ENCODE data around the gene SNAI3.
A peak's percentile ranks its signal among the peaks of the same experiment; 100 is the strongest.

The SNAI3 gene

DNA sequence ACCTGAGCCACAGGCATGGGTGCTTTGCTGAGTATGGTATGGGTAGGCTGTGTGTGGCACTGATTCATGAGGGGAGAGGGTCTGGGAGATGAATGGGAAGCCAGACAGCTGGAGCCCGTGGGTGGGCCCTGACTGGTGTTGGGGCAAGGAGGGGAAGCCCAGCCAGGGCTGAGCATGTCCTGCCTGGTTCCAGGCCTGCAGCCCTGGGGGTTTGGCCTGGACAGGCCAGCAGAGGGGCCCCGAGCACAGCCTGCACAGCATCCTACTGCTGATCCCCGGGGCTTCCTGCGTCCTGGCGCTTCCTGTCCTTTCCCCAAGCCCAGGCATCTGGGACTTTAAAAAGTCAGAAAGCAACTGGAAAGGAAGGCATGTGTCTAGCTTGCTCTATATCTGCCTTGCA lies 18.8 kb downstream of the SNAI3 start:
- no peak for DNase-seq (ENCODE audit: low read depth)

DNA sequence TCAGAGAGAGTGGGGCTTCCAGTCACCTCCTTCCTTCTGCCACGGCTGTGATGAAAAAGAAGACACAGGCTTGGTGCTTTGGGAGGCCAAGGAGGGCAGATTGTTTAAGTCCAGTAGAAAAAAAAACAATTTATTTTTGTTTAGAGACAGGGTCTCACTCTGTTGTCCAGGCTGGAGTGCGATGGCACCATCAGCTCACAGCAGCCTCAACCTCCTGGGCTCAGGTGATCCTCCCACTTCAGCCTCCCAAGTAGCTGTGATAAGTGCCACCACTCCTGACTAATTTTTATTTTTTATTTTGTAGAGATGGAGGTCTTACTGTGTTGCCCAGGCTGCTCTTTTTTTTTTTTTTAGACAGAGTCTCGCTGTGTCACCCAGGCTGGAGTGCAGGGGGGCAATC lies 20.7 kb downstream of the SNAI3 start:
- DNase-seq (ENCODE audit: low read depth), result no peak

DNA sequence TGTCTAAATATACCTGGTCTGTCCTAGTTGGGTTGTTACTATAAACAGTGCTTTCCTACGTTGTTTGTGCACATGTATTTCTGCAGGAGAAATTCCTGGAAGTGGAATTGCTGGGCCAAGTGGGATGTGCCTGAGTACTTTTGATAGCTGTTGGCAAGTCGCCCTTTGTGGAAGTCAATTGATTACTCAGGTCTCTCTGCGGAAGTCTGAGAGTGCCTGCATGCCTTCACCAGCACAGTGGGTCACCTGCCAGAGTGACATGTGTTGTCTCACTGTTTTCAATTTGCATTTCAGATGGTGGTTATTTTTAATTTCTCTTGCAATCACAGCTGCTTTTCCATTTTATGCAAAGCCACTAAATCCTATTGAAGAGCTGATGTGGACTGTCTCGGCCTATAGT lies 21.2 kb downstream of the SNAI3 start:
- no peak for DNase-seq (ENCODE audit: low read depth)

DNA sequence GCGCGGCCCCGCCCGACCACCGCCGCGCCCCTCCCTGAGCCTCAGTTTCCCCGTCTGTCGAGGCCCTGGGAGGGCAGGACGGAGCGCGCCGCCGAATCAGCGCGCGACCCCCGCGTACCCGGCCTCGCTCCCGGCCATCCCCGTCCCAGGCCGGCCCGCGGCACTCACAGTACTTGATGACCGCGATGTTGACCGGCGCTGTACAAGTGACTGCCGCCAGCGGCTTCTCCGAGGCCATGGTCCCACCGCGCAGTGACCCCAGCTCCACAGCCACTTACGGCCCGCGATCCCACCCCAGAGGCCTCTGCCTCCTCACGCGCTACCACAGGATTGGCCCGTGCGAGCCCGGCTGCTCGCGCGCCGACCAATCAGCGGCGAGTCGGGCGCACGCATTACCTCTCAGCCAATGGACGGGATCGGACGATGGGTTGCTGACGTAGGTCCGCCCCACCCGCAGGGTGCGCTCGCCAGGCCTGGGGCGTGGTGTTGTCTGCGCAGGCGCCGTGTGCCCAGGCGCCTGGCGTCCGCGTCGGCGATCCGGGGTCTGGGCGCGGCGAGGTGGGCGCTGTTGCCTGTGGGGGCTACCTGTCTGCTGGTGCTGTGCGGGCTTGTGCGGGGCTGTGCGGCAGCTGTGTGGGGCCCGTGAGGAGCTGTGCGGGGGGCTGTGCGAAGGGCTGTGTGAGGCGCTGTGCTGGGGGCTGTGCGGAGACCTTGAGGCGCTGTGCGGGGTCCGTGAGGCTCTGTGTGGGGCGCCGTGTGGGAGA lies 23.3 kb downstream of the SNAI3 start, which contains the start of gene MVD:
Gene MVD, minus strand, starts transcription at position 249 of the 764 bp plus-strand sequence. Its CDS starts 11 bp downstream, at position 238.
- DNase-seq (ENCODE audit: low read depth), result peak; percentile 93

DNA sequence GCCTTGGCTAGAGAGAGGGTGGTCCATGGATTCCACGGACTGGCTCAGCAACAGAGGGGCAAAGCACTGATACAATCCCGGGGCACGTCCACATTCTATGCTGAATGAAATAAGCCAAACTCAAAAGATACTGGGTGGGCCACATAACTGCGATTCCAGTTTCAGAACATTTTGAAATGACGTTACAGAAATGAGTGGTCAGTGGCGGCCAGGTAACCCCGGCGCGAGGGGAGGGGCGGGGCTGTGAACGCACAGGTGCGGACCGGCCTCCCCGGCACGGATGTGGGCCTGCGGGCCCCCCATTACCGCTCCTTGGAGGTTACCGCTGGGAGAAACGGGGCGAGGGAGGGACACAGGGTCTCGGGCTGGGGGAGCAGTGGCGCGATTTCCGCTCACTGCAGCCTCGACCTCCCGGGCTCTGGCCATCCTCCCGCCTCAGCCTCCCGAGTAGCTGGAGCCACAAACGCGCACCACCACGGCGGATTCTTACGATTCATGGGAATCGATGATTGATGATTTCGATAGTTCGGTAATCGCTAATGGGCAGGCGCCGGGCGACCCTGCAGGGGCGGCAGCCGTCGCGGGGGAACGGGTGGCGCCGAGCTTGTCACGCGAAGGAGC lies 24.0 kb downstream of the SNAI3 start:
- no peak for DNase-seq (ENCODE audit: low read depth)

DNA sequence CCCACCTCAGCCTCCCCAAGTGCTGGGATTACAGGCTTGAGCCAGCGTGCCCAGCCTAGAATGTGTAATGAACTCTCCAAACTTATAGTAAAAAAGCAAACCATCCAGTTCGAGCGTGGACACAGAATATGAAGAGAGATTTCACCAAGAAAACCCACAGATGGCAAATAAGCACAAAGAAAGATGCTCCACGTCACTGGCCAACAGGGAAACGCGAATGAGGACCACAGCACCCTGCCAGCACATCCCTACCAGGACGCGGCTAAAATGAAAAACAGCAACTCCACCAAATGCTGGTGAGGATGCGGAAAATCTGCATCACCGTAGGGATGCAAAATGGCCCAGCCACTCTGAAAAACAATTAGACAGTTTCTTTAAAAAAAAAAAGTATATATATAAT lies 24.8 kb downstream of the SNAI3 start:
- DNase-seq (ENCODE audit: low read depth), result no peak

DNA sequence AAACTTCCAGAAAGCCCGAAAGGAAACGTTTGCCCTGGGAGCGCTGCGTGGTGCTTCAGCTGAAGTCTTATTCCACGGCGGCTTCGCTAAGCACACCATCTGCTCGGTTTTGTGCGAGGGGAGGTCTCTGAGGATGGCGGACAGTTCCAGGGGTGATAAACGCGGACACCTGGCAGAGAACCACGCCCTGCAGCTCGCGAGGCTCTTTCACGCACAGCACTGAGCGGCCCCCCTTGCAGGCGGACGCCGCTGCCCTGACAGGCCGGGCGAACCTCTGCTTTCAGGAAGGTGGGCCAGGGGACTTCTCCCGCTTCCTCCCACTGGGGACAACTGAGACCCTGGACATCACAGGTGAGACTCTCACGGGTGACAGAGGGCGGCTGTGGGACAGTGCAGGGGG lies 27.1 kb downstream of the SNAI3 start:
- no peak for DNase-seq (ENCODE audit: low read depth)

DNA sequence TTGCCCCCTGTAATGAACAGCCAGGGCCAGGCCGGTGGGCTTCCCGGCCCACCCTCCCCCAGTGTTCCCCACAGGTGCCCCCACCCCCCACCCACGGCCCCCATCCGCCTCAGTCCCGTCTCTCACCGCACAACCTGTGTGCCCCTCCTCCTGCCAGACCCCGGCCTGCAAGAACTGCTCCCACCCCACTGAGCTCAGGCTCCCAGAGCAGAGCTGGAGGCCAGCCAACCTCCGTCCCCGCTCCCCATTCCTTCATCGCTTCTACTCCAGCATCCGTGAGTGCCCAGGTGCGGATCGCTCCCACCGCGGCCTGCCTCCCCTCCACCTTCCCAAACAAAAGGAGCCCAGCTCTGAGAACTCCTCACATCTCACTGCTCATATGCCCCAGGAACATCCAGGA lies 27.6 kb downstream of the SNAI3 start:
- DNase-seq (ENCODE audit: low read depth), result no peak

DNA sequence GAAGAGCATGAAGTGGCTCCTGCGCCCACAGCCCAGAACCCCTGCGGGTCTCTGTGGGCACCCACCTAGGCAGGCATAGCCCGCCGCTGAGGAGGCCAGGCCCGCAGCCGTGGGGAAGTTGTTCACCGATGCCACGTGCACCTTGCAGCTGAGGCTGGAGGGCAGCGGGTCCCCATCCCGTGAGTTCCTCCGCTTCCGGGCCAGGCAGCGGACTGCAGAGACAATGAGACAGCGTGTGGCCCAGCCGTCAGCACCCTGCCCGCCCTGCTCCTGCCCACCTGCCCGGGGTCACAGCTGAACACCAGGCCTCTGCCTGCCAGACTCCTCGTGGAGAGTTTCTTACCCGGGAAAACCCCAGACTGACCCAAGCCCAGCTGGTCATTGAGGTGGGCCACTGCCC lies 28.9 kb downstream of the SNAI3 start:
- no peak for DNase-seq (ENCODE audit: low read depth)

DNA sequence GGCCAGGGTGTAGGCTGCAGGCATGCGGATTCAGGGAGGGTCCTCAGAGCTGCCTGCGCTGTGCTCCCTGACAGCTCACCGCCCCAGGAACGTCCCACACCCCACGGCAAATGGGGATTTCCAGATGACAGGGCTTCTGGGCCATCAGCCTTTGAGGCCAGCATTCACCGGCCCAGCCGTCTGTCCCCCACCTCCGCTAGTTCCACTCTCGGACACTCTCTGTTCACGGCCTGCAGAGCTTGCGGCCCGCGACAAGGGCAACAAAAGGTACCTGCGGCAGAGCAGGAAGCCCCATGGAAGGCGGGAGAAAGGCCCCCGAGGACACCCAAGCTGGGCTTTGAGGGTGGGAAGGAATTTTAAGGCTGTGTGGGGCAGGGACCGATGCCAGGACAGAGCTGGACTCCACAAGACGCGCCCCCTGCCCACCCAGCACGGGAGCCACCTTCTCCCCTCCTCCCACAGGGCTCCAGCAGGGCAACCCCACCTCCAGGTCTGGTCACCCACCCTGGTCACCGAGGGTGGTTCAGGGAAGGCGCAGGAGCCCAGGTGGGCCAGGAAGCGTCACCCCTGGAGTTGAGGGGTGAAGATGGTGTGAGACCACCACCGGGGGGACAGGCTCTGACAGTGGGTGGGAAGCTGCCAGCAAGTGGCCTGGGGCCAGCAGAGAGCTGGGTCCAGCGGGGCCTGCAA lies 29.9 kb downstream of the SNAI3 start:
- DNase-seq (ENCODE audit: low read depth), result no peak

DNA sequence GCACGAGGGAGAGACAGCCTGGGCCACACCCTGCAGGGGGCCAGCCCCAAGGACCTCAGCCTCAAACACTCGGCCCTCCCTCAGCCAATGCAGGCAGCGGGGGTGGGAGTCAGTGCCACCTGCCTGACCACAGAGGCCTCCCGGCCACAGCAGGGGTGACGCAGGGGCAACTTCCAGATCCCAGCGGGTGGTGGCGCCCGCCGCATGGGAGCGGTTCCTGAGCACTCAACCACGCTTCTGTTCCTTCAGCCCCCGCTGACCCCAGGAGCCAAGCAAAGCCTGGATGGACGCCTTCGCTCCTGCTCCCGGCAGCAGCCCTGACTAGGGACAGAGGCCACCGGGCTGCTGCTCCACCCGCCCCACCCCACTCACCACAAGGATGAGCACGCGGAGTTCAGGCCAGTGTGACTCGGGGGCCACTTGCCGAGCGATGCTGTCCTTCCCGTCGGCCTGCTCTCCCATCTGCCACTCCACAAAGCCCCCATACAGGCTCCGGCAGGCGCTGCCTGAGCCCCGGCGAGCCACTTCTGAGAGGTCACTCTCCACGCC lies 30.5 kb downstream of the SNAI3 start:
- DNase-seq (ENCODE audit: low read depth), result no peak

DNA sequence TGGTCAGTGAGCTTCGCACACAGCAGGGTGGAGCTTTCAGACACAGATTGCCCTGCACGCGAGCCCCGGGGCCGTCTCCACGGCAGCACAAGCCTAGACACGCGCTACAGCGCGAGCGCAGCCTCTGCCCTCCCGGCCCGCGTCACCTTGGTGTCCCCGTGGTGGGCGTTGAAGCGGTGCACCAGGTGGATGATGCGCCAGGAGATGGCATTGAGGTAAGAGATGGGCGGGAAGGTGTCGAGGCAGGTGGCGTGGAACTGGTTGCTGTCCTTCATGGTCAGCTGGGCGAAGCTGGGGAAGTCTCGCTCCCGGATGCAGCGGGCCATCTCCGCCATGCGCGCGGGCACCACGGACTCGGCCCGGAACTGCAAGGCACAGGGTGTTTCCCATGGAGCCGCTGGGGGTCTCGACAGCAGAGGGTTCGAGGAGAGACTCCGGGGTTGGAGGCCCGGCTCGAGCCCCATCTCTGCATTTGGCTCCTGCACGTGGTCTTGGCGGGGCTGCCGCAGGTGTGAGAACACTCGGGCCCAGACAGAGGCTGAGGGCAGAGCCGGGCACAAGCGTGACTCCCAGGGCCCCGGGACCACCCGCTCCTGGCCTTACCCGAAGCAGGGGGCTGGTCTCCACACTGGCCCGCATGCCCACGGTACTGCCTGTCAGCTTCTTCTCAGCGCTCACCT lies 31.1 kb downstream of the SNAI3 start:
- no peak for DNase-seq (ENCODE audit: low read depth)

DNA sequence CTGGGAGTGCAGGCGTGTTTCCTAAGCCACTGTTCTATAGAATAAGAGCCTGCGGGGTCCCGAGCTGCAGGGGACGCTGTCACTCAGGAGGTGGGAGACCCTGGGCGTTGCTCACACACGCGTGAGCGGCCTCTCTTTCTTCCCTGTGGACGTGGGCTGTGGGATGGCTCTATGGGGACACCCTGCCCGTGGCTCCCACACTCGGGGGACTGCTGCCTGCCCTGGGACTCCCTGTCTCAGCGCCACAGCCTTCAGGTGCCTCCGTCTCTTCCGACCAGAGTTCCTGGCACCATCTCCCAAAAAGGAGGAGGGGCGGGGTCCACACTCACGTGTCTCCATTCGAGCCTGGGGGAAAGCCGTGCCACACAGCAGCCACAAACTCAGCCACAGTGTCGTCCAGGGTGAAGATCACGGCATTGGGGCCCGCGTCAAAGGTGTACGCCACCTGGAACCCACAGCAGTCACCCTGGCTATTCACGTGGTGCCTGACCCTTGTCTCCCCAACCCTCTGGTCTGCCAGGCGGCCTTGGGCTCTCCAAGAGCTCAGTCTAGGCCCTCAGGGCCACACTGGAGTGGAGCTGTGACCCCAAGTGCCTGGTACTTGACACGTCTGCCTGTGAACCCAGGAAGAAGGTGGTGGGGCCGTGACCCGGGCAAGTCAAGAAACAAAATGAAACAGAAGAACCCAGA lies 31.8 kb downstream of the SNAI3 start:
- no peak for DNase-seq (ENCODE audit: low read depth)

DNA sequence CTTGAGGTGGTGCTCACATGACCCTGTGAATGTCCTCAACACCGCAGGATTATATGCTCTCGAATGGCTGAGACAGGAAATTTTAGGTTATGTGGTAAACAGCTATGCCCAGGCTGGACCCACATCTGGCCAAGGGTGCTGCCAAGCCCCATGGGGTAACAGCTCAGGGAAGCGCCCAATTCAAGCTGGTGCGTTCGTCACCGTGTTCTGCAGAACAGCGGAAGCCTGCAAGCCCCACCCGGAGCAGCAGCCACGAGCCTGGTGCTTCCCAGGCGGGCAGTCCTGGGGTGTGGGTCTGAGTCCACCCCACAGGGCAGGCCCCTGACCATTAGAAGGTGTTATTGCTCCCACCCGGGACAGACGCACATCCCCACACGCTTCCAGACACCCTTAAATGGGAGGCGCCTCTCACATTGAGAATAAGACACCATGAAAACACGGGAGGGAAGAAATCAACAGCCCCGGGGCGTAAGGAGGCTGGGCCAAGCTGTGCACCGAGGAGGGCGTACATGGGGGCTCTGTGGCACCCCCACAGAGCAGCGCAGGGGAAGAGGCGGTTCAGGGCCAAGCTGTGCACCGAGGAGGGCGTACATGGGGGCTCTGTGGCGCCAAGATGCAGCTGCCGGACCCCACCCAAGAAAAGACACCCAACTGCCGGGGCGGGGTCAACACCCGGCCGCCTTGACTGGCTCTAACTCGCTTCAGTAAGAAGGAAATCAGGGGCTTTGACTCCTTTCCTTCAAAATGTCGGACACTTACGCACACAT lies 32.5 kb downstream of the SNAI3 start:
- no peak for DNase-seq (ENCODE audit: low read depth)

DNA sequence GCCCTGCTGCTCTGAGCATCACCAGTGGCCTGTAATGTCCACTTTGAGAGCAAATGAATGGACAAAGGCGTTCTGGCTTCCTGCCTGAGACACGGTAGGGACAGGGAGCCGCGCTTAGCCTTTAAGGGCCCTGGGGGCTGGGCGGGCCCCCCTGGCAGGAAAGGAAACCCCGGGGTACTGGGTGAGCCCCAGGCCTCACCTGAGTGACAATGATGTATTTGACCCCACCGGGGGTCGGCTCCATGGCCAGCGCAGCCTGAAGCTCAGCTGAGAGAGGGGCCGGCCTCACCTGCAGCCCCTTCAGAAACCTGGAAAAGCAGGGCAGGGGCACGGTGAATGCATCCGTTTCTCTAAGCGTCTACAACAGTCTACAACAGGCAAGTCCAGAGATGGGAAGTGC lies 33.2 kb downstream of the SNAI3 start:
- DNase-seq (ENCODE audit: low read depth), result no peak

DNA sequence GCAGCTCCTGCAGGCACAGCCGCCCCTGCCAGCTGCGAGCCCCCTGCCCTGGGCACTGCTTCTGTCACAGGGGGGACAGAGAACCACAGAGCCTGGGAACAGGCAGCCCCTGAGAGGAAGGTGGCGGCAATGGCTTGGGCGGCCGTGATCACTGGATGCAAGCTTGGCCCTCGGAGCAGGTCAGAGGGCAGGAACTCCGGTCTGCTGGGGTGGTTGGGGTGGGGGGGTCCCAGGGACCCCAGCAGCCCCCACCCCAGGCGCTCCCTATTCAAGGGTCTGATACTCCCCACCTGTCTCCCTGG lies 33.6 kb downstream of the SNAI3 start:
- no peak for DNase-seq (ENCODE audit: low read depth)

DNA sequence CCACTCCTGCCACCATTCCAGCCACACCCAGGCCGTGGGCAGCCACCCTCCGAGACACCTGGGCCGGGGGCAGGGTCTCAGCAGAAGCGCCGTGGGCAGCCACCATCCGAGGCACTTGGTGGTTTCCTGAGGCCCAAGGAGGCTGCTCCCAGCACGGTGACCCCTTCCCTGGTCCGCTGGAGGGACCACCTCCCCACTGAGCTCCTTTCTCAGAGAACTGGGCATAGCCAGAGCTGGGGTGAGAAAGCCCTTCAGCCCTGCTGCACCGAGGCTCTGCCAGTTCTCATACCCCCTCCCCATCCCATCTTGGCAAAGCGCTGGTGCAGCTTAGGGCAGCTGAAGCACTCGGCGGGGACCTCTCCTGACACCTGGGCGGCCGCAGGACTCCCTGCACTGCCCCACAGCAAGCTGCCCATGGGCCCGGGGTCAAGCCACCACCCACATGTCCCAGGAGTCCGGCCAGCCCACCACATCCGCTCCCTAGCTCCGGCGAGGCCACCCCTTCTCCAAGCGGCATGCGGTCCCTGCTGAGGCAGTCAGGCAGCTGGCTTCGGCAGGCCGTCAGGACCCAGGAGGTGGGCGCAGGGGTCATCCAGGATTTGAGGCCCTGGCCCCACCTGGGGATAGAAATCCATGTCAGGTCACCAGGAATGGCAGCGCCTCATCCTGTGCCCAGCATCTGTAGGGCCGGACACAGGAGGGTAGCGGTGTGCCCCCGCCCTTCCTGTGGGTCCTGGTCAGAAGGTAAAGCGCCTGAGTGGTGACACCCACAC lies 34.1 kb downstream of the SNAI3 start:
- DNase-seq (ENCODE audit: low read depth), result no peak

DNA sequence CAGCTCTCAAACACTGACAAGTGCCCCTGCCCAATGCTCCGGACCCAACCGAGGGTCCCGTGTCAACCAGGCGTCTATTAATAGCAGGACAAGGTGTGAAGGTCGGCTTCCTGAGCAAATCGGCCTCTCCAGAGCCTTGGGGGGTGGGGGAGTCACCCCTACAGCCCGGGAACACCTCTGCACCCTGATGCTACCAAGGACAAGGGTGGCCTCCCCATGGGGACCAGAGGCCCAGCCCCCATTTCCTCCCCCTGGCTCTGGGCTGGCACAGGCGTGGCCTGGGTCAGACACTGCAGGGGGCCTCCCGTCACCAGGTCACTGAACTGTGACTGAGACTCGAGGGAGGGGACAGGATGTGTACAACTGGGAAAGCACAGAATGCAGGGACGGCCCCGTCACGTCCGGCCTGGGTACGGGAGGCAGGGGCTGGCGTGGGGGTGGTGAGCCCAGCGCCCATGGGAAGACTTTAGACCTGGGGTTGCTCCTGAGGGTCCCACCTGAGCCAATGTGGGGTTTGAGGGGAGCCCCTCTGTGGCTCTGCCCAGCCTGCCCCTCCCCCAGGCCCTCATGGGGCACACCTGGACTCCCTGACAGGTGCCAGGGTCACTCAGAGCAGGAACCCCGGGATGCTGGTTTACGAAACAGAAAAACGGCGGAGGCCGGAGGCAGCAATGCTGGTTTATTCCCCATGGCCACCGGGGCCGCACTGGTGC lies 34.9 kb downstream of the SNAI3 start:
- DNase-seq (ENCODE audit: low read depth), result no peak

DNA sequence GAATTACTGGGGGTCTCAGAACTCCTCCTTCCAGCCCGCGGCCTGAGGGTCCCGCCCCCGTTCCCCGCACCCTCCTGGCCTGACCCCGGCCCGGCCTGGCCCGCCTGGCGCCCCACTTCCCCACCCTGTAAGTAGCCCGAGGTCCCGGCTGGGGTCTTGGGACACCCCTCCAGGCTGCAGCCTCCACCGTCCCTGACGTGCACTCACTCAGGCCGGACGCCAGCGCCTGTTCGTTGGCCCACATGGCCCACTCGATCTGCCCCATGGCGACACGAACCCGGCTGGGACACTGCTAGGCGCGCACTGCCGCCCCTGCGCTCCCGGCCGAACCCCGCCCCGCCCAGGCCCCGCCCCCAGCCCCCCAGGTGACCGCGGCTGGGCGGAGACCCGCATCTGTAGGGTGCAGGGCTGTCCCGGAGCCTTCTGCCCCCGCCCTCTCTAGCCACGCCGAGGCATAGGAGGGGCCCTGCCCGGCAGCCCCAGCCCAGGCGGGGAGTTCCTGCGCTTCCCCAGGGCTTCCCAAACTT lies 35.5 kb downstream of the SNAI3 start, which contains the start of gene CYBA:
Gene CYBA, minus strand, starts transcription at position 305 of the 527 bp plus-strand sequence. Its CDS starts 40 bp downstream, at position 265.
- no peak for DNase-seq (ENCODE audit: low read depth)
